A549 (cell line): ENCODE data around the gene PIK3C3.

ENCODE experiments used
- CHD4 ChIP-seq: fragments of 200-600 bp; sonication (generic); IDR thresholded peaks from 2 replicates; pipeline ENCODE4 v1.6.1; 2016; ENCODE audit warnings: antibody characterized with exemption, mild to moderate bottlenecking, borderline replicate concordance
- GATA3 ChIP-seq: IDR thresholded peaks from 2 replicates; pipeline ENCODE4 v1.6.1; 2012; ENCODE audit warnings: borderline replicate concordance
- NPAS2 ChIP-seq: fragments of 250-450 bp; sonication (Bioruptor Pico); IDR thresholded peaks from 2 replicates; pipeline ENCODE4 v1.8.0; 2022; ENCODE audit warnings: mild to moderate bottlenecking, moderate library complexity, borderline replicate concordance
- PHF8 ChIP-seq: fragments of 200-600 bp; sonication (generic); IDR thresholded peaks from 2 replicates; pipeline ENCODE4 v1.6.1; 2016; ENCODE audit warnings: low read depth, mild to moderate bottlenecking, antibody characterized with exemption, moderate library complexity, borderline replicate concordance
- POLR2A ChIP-seq: IDR thresholded peaks from 2 replicates; pipeline ENCODE4 v1.6.1; 2012; ENCODE audit warnings: mild to moderate bottlenecking, low read length
- SREBF2 ChIP-seq: fragments of 450-650 bp; IDR thresholded peaks from 2 replicates; pipeline ENCODE4 v1.6.1; 2014; ENCODE audit warnings: mild to moderate bottlenecking, moderate library complexity
- TF ChIP-seq, protein P1 (sequence below): fragments of >200 bp; sonication (Bioruptor Twin); formaldehyde crosslinking; IDR thresholded peaks from 3 replicates; pipeline ENCODE4 v1.5.1; 2016
- TF ChIP-seq, protein P2 (sequence below): IDR thresholded peaks from 2 replicates; pipeline ENCODE4 v1.6.1; 2012
- TF ChIP-seq, protein P3 (sequence below): fragments of 450-650 bp; IDR thresholded peaks from 2 replicates; pipeline ENCODE4 v1.6.1; 2014; ENCODE audit warnings: antibody characterized with exemption

DNA sequence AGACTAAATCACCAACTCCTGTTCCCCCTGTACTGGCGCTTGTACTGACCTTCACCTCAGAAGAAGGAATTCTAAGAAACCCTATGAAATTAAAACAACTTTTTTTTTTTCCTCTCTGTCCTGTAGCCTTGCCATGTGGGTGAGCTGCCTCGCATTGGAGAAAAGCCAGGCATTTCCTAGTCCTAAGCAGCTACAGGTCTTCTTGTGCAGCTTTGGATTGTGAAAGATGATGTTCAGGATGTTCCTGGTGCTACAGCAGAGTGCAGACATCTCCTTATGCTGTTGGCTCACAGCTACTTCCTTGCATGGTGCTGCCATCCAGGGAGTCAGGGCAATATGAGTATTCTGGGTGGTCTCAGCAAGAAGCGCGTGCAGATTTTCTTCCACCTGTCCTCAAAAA is 11.9 kb downstream of the PIK3C3 start:
- TF ChIP-seq GATA3, result no peak
- TF ChIP-seq NPAS2 (CRISPR knock-in tag), result no peak
- TF ChIP-seq, protein P1, sequence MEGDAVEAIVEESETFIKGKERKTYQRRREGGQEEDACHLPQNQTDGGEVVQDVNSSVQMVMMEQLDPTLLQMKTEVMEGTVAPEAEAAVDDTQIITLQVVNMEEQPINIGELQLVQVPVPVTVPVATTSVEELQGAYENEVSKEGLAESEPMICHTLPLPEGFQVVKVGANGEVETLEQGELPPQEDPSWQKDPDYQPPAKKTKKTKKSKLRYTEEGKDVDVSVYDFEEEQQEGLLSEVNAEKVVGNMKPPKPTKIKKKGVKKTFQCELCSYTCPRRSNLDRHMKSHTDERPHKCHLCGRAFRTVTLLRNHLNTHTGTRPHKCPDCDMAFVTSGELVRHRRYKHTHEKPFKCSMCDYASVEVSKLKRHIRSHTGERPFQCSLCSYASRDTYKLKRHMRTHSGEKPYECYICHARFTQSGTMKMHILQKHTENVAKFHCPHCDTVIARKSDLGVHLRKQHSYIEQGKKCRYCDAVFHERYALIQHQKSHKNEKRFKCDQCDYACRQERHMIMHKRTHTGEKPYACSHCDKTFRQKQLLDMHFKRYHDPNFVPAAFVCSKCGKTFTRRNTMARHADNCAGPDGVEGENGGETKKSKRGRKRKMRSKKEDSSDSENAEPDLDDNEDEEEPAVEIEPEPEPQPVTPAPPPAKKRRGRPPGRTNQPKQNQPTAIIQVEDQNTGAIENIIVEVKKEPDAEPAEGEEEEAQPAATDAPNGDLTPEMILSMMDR, result no peak
- TF ChIP-seq CHD4, result no peak
- TF ChIP-seq, protein P2, sequence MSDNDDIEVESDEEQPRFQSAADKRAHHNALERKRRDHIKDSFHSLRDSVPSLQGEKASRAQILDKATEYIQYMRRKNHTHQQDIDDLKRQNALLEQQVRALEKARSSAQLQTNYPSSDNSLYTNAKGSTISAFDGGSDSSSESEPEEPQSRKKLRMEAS, result no peak
- TF ChIP-seq POLR2A, result no peak
- TF ChIP-seq SREBF2, result no peak
- TF ChIP-seq PHF8, result no peak
- TF ChIP-seq, protein P3, sequence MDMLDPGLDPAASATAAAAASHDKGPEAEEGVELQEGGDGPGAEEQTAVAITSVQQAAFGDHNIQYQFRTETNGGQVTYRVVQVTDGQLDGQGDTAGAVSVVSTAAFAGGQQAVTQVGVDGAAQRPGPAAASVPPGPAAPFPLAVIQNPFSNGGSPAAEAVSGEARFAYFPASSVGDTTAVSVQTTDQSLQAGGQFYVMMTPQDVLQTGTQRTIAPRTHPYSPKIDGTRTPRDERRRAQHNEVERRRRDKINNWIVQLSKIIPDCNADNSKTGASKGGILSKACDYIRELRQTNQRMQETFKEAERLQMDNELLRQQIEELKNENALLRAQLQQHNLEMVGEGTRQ, result no peak
